Cardiac fibroblast (primary cell): Measurements from ENCODE around the gene ZNF133.

Experiments used
- DNase-seq, 2 donors: peaks; one replicate each; pipeline versions ENCODE4 v3.0.0 to v3.0.0-alpha.2; 2010; ENCODE audit warnings: low read depth in 2 of 2
- H3K4me3 ChIP-seq, 2 donors: replicated peaks in 1 of 2; 1 replicate in 1 of 2; 2 replicates in 1 of 2; pipeline ENCODE4 v1.5.1; 2011; ENCODE audit warnings: low read depth in 2 of 2, low read length in 2 of 2, mild to moderate bottlenecking in 2 of 2, moderate library complexity in 1 of 2
- TF ChIP-seq, protein P1 (sequence below): IDR thresholded peaks from one replicate; pipeline ENCODE4 v1.5.1; 2011; ENCODE audit warnings: low read depth, mild to moderate bottlenecking, low read length, inconsistent platforms

The ZNF133 gene

DNA sequence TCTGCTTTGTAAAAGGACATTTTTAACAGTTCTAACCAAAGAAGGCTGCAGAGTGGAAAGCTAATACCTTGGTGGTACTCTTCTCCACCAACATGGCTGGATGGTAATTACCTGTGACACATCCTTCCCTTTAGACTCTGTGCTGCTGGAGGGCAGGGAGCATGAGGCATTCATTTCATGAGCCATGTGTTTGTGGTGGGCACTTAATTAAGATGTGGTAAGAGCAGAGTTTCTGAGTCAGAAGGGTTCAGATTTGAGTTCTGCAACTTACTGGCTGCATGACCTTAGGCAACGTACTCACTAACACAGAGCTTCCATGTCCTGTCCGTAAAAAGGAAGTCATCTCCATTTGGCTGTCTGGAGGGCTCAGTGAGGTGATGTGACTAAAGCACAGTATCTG is 9.1 kb upstream of the ZNF133 start:
- TF ChIP-seq, protein P1, sequence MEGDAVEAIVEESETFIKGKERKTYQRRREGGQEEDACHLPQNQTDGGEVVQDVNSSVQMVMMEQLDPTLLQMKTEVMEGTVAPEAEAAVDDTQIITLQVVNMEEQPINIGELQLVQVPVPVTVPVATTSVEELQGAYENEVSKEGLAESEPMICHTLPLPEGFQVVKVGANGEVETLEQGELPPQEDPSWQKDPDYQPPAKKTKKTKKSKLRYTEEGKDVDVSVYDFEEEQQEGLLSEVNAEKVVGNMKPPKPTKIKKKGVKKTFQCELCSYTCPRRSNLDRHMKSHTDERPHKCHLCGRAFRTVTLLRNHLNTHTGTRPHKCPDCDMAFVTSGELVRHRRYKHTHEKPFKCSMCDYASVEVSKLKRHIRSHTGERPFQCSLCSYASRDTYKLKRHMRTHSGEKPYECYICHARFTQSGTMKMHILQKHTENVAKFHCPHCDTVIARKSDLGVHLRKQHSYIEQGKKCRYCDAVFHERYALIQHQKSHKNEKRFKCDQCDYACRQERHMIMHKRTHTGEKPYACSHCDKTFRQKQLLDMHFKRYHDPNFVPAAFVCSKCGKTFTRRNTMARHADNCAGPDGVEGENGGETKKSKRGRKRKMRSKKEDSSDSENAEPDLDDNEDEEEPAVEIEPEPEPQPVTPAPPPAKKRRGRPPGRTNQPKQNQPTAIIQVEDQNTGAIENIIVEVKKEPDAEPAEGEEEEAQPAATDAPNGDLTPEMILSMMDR: no peak
- H3K4me3 ChIP-seq: no peak overlapping the region
- DNase-seq: no peak

DNA sequence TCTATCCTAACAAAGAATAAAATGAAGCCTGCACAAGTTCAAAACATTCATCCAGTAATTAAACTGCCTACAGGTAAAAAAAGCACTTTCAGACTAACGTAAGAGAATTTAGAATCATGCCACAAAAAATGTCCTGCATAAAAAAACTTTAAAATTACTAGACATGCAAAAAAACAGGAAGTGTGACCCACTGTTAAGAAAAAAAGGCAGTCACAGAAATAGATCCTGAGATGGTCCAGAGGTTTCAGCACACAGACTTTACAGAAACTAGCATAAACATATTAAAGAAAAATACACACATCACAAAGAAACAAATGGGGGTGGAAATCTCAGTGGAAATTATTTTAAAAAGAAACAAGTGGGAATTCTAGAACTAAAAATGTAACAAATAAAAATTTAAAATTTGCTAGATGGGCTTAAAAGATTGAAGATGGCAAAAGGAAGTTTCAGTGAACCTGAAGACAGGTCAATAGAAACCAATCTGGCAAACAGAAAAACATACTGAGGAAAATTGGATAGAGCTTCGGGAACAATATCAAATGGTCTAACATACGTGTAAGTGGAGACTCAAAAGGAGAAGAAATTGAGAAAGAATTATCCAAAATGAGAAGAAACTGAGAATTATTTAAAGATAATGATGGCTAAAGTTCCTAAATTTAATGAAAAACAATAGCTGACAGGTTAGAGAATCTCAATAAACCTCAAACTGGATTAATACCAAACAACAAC is 3.4 kb upstream of the ZNF133 start:
- TF ChIP-seq, protein P1: no peak
- peak in 1 of 2 donors; percentile 25 for DNase-seq
- no peak overlapping the region for H3K4me3 ChIP-seq

- H3K4me3 ChIP-seq: peak overlapping the region; percentile 74 to 93
- peak in 1 of 2 donors; percentile 6 for DNase-seq
- TF ChIP-seq, protein P1: no peak
Measured at GRCh38 chr20:18287546-18287914, 797 bp upstream of the ZNF133 start.

- peak; percentile 24 to 38 for DNase-seq
- H3K4me3 ChIP-seq: peak overlapping the region; percentile 74 to 93
- TF ChIP-seq, protein P1: no peak
Measured at GRCh38 chr20:18288749-18289267, 481 bp downstream of the ZNF133 start.

- TF ChIP-seq, protein P1: no peak
- peak in 1 of 2 donors; percentile 32 for DNase-seq
- peak overlapping the region; percentile 74 to 93 for H3K4me3 ChIP-seq
Measured at GRCh38 chr20:18289306-18289705, 979 bp downstream of the ZNF133 start.

- H3K4me3 ChIP-seq: no peak overlapping the region
- TF ChIP-seq, protein P1: no peak
- no peak for DNase-seq
Measured at GRCh38 chr20:18299364-18299763, 11.0 kb downstream of the ZNF133 start.
